ENCODE results near the gene HIPK2.

- TF ChIP-seq CTCF (conservative IDR thresholded peaks at IDR 0.05) (no peak), ZFX (IDR thresholded peaks at IDR 0.05) (no peak)
Observed at GRCh38 chr7:139738101-139738489, 39.7 kb downstream of the HIPK2 start.
